Subcutaneous abdominal adipose tissue (tissue), 5 donors: Measurements from ENCODE around the gene PLA2G2D.

Source experiments
- H3K27ac ChIP-seq: one replicate; pipeline ENCODE4 v1.7.0; 2013; ENCODE audit warnings: low read depth, mild to moderate bottlenecking, inconsistent platforms, low read length, moderate library complexity
- H3K27me3 ChIP-seq, 5 donors: one replicate each; pipeline ENCODE4 v1.7.0; 2013; ENCODE audit warnings: low read length in 5 of 5, inconsistent platforms in 1 of 5; ENCODE audit not compliant: control insufficient read depth in 5 of 5, insufficient read depth in 4 of 5
- H3K36me3 ChIP-seq, 5 donors: one replicate each; pipeline ENCODE4 v1.7.0; 2013; ENCODE audit warnings: low read length in 5 of 5; ENCODE audit not compliant: control insufficient read depth in 5 of 5, insufficient read depth in 5 of 5
- H3K4me1 ChIP-seq, 5 donors: one replicate each; pipeline ENCODE4 v1.7.0; 2013; ENCODE audit warnings: low read length in 5 of 5, mild to moderate bottlenecking in 3 of 5, moderate library complexity in 1 of 5; ENCODE audit not compliant: control insufficient read depth in 5 of 5, insufficient read depth in 5 of 5
- H3K4me3 ChIP-seq, 5 donors: one replicate each; pipeline ENCODE4 v1.7.0; 2013; ENCODE audit warnings: low read length in 5 of 5, low read depth in 1 of 5
- H3K9ac ChIP-seq, 5 donors: one replicate each; pipeline ENCODE4 v1.7.0; 2013; ENCODE audit warnings: low read length in 5 of 5, mild to moderate bottlenecking in 4 of 5, moderate library complexity in 3 of 5
- H3K9me3 ChIP-seq, 5 donors: one replicate each; pipeline ENCODE4 v1.7.0; 2013; ENCODE audit warnings: low read length in 5 of 5; ENCODE audit not compliant: control insufficient read depth in 5 of 5
- donor health status: healthy.
- donor health status: healthy.
- donor health status: healthy.
- donor health status: healthy.
- donor health status: healthy.

PLA2G2D gene

DNA sequence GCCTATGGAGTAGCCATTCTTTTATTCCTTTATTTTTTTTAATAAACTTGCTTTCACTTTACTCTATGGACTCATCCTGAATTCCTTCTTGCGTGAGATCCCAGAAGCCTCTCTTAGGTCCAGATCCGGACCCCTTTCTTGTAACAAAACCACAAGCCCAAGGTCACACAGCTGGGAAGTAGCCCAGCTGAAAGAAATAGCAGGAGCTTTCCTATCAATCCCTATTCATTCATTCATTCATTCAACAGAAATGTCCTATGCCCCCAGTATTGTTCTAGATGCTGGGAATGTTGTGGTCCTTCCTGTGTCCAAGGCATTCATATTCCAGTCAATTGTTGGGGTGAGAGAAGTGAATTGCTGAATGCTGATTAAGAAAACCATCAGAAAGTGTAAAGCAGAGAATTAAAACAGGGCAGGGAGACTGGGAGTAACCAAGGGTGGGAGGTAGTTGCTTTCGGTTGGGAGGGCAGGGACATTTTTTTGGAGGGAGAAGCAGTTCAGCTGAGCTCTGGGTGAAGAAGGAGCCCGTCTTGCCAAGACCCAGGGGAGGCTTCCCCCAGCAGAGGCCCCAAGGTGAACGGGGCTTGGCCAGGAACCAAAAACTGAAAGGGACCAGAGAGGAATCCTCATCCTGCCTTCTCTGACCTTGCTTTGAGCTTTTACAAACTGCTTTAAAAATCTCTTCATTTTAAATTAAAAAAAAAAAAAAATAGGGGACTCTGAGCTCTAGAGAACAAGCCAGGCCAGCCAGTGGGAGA, 10.8 kb downstream of the PLA2G2D start:
- Histone ChIP-seq H3K27me3 (peaks cover 3 to 9% (median 6%) of the 10 kb centered on the region in 5 donors), H3K36me3 (no peaks in the 10 kb centered on the region), H3K9ac (no peak overlapping the region), H3K9me3 (no peaks in the 10 kb centered on the region), H3K4me3 (no peak overlapping the region), H3K27ac (no peak overlapping the region), H3K4me1 (no peaks in the 10 kb centered on the region)

DNA sequence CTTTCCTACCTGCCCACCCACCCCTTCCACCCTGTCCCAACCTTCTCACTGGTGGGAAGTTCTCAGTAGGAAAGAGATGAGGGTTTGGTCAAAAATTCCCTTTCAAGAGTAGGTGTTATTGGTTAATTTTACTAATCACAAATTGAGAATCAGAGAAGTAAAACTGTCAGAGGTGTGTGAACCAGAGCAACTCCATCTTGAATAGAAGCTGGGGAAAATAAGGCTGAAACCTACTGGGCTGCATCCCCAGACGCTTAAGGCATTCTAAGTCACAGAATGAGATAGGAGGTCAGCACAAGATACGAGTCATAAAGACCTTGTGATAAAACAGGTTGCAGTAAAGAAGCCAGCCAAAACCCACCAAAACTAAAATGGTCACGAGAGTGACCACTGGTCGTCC, 11.5 kb downstream of the PLA2G2D start:
- H3K4me1 ChIP-seq, result no peaks in the 10 kb centered on the region
- no peaks in the 10 kb centered on the region for H3K36me3 ChIP-seq
- peaks cover 3 to 9% (median 6%) of the 10 kb centered on the region in 5 donors for H3K27me3 ChIP-seq
- no peak overlapping the region for H3K27ac ChIP-seq
- no peak overlapping the region for H3K9ac ChIP-seq
- H3K9me3 ChIP-seq, result no peaks in the 10 kb centered on the region
- no peak overlapping the region for H3K4me3 ChIP-seq

DNA sequence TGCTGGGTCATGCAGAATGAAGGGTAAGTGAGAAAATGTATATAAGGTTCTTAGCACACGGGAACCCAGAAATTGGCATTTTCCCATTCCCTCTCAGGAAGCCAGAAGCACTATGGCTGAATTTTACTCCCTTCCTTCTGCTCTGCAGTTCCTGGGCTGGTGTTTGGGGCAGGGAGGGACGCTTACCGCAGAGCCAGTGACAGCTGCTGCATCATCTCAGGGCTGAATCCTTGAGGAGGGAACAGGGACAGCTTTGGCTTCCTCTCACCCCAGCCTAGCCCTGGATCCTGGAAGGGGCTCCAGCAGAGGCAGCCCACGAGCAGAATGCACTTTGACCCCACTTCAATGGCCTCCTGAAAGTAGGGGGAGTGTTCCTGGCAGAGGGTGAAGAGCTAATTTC, 12.0 kb downstream of the PLA2G2D start:
- no peak overlapping the region for H3K4me3 ChIP-seq
- H3K4me1 ChIP-seq, result no peaks in the 10 kb centered on the region
- H3K27ac ChIP-seq, result no peak overlapping the region
- H3K36me3 ChIP-seq, result no peaks in the 10 kb centered on the region
- H3K9ac ChIP-seq, result no peak overlapping the region
- peaks cover 3 to 9% (median 3%) of the 10 kb centered on the region in 5 donors for H3K27me3 ChIP-seq
- no peaks in the 10 kb centered on the region for H3K9me3 ChIP-seq

DNA sequence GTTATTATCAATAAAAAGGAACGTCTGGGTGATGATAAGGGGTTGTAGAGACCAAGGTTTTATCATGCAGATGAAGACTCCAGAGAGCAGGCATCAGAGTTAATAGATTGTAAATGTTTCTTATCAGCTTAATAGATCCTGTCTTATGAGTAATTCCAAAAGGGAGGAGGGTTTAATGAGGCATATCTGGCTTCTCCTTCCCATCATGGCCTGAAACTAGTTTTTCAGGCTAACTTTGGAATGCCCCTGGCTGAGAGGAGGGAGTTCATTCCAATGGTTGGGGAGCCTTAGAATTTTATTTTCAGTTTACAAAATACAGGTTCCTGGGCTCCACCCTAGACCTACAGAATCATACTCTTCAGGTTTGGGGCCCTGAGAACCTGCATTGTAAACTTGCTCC, 13.5 kb downstream of the PLA2G2D start:
- Histone ChIP-seq H3K27me3 (peaks cover 3 to 9% (median 3%) of the 10 kb centered on the region in 5 donors), H3K9me3 (no peaks in the 10 kb centered on the region), H3K27ac (no peak overlapping the region), H3K36me3 (no peaks in the 10 kb centered on the region), H3K9ac (no peak overlapping the region), H3K4me3 (no peak overlapping the region), H3K4me1 (peaks cover 0 to 4% (median 0%) of the 10 kb centered on the region in 5 donors)

DNA sequence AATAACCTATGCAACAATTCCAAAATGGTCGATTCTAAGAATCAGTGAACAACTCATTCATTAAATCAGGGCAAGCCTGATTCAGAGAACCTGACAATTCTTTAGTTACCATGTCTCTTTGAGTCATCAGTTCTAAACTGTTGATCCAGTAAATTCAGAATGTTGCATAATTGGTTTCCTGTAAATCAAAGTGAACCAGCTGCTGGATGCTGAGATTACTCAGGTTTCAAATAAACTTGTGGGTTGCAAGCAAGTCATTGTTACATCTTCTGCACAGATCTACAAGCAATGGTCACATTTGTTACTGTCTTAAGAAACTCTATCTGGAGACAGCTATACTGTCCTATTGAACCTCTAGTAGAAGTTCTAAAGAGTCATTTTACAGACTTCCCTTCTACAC, 16.5 kb downstream of the PLA2G2D start:
- H3K27ac ChIP-seq, result no peak overlapping the region
- H3K4me3 ChIP-seq, result no peak overlapping the region
- H3K4me1 ChIP-seq, result peaks cover 0 to 5% (median 0%) of the 10 kb centered on the region in 5 donors
- H3K36me3 ChIP-seq, result no peaks in the 10 kb centered on the region
- no peak overlapping the region for H3K9ac ChIP-seq
- peaks cover 0 to 6% (median 0%) of the 10 kb centered on the region in 5 donors for H3K27me3 ChIP-seq
- H3K9me3 ChIP-seq, result no peaks in the 10 kb centered on the region

DNA sequence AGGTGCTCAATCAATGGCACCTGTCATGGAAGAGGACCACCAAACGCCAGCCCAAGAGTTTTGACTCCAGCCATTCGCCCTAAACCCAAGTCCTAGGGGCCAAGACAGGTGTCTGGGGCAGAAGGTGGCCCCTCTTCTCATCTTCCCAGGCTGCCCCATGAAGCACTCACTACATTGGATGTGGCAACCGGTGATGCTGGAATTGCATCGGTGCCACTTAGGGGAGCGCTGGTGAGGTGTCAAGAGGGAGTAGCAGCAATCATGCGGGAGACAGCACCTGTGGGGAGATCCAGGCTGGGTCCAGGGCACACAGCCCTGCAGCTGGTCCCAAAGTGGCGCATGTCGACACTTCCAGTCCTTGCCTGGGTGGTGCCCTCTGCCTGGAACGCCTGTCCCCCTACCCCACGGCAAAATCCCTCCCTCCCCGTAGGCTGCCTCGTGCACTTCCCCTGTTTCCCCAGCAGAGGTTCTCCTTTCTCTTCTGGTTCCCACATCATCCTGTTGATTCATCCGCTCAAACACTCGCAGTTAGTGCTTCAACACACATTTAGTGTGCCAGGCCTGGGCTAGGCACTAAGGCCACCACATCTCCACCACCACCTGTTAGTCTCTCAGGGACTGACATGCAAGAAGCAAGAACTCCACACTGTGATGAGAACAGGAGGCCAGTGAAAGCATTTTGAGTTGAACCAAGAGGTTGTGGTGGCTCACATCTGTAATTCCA, 18.5 kb downstream of the PLA2G2D start:
- H3K9ac ChIP-seq, result no peak overlapping the region
- H3K27me3 ChIP-seq, result peaks cover 0 to 6% (median 0%) of the 10 kb centered on the region in 5 donors
- peaks cover 0 to 10% (median 7%) of the 10 kb centered on the region in 5 donors for H3K4me1 ChIP-seq
- H3K4me3 ChIP-seq, result no peak overlapping the region
- peaks cover 0 to 8% (median 5%) of the 10 kb centered on the region in 5 donors for H3K9me3 ChIP-seq
- no peak overlapping the region for H3K27ac ChIP-seq
- no peaks in the 10 kb centered on the region for H3K36me3 ChIP-seq

DNA sequence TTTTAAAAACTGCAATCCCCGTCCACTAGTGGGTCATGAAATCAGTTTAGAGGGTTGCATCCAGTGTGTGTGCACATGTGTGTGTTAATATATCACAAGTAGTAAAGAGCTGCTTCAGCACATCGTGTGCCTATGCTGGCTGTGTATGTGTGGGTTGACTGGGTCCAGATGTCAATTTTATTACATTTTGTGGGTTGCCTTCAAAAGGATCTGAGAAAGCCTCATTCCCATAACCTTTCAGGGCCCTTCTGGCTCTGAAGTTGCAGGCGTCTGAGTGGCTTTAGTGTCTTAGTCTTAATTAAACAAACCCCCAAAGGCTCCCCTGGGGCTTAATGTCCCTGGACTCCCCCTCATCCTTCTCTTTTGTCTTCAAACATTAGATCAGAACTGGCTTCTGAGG, 19.8 kb downstream of the PLA2G2D start:
- peaks cover 0 to 8% (median 5%) of the 10 kb centered on the region in 5 donors for H3K9me3 ChIP-seq
- H3K4me1 ChIP-seq, result peaks cover 0 to 19% (median 14%) of the 10 kb centered on the region in 5 donors
- H3K36me3 ChIP-seq, result no peaks in the 10 kb centered on the region
- H3K27me3 ChIP-seq, result peaks cover 0 to 6% (median 0%) of the 10 kb centered on the region in 5 donors
- no peak overlapping the region for H3K9ac ChIP-seq
- H3K4me3 ChIP-seq, result no peak overlapping the region
- no peak overlapping the region for H3K27ac ChIP-seq

DNA sequence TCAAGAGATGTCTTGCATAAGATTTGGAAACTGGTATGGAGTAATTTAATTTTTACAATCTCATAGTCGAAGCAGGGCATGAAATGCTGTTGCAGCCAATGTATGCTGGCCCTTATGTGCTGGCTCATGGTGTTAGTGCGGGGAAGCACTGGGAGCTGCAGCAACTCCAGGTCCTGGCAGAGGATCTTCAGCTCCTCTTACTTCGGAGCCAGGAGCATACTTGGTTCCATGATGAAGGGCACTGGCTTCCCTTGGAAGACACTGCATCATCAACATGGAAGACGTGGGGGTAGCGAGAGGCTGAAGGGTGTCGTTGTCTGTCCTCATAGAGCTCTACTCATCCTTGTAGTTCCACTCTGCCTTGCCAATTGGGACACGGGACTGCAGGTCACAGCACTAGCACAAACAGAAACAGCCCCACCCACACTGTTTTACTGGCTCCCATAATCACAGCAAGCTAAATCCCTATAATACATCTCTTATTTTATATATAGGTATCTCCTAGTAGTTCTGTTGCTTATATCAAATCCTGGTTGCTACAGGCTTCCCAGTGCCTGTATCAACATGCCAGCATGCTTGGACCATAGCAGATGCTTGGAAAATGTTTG, 22.4 kb downstream of the PLA2G2D start:
- H3K4me1 ChIP-seq, result peaks cover 6 to 32% (median 25%) of the 10 kb centered on the region in 5 donors
- peaks cover 0 to 8% (median 5%) of the 10 kb centered on the region in 5 donors for H3K9me3 ChIP-seq
- H3K9ac ChIP-seq, result no peak overlapping the region
- no peak overlapping the region for H3K4me3 ChIP-seq
- H3K27me3 ChIP-seq, result peaks cover 0 to 6% (median 0%) of the 10 kb centered on the region in 5 donors
- H3K36me3 ChIP-seq, result no peaks in the 10 kb centered on the region
- no peak overlapping the region for H3K27ac ChIP-seq

DNA sequence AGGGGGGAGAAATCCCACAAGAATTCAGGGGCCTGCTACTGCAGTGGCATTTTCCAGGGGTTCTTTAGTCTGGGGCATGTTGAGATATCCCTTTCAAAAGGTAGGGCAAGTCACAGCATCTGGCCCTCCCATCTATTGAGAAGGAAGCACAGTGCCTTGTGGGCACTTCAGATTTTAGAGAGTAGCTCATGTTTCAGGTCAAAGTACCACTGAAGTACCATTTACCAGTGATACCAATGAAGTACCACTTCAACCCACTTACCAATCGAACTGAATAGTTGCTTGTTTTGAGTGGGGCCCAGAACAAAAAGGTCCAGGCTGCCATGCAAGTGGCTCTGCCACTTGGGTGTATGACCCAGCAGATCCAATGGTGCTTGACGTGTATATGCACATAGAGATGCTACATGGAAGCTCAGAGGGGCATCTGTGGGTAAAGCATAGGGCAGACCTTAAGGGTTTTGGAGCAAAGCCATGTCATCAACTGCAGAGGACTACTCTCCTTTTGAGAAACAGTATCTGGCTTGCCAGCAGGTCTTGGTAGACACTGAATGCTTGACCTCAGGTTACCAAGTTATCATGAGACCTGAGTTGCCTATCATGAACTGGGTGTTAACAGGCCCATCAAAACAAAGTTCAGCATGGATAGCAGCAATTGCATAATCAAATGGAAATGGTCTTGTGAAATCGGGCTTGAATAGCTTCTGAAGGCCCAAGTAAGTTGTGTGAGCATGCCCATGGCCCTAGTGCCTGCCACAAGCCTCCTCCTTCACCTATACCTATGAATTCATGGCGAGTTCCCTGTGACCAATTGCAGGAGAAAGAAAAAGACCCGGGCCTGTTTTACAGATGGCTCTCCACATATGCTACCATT, 23.5 kb downstream of the PLA2G2D start:
- Histone ChIP-seq H3K36me3 (no peaks in the 10 kb centered on the region), H3K4me3 (no peak overlapping the region), H3K9ac (no peak overlapping the region), H3K4me1 (peaks cover 6 to 33% (median 25%) of the 10 kb centered on the region in 5 donors), H3K9me3 (peaks cover 0 to 8% (median 5%) of the 10 kb centered on the region in 5 donors), H3K27me3 (peaks cover 0 to 6% (median 0%) of the 10 kb centered on the region in 5 donors), H3K27ac (no peak overlapping the region)
